ENCODE measurements around the gene DENND1B. TPM values are rescaled to one million over a fixed set of nuclear protein-coding genes. Genes with fewer than 3 reads are reported as not detected.
"Not testable (repeated sequence)": the region's sequence is repeated elsewhere in the genome, so short reads cannot be mapped to it uniquely, and the experiment has no call there.

The DENND1B gene
- total RNA-seq, 1 donor from 2014 or later = 5.9 TPM

DNA sequence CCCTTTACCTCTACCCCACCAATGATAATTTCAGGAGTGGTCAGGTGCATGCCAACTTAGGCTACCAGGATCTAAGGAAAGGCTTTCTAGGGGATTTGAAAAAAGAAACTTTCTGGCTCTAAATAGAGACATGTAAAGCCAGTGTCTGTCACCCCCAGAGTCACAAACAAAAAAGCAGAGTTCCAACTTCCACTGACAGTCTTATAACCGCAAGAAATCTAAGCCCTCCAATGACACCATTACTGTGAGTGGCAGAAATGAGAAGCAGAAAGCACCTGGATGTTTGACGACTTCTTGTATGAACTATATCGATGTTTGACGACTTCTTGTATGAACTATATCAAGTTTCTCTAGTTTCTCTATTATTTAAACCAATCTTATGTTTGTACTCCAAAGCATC is 6.0 kb downstream of the DENND1B start:
- TF ChIP-seq, protein P1, sequence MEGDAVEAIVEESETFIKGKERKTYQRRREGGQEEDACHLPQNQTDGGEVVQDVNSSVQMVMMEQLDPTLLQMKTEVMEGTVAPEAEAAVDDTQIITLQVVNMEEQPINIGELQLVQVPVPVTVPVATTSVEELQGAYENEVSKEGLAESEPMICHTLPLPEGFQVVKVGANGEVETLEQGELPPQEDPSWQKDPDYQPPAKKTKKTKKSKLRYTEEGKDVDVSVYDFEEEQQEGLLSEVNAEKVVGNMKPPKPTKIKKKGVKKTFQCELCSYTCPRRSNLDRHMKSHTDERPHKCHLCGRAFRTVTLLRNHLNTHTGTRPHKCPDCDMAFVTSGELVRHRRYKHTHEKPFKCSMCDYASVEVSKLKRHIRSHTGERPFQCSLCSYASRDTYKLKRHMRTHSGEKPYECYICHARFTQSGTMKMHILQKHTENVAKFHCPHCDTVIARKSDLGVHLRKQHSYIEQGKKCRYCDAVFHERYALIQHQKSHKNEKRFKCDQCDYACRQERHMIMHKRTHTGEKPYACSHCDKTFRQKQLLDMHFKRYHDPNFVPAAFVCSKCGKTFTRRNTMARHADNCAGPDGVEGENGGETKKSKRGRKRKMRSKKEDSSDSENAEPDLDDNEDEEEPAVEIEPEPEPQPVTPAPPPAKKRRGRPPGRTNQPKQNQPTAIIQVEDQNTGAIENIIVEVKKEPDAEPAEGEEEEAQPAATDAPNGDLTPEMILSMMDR (conservative IDR thresholded peaks at IDR 0.05; ENCODE audit: low read depth, low read length) = no peak
- DNase-seq (ENCODE audit: low read depth) = no peak

DNA sequence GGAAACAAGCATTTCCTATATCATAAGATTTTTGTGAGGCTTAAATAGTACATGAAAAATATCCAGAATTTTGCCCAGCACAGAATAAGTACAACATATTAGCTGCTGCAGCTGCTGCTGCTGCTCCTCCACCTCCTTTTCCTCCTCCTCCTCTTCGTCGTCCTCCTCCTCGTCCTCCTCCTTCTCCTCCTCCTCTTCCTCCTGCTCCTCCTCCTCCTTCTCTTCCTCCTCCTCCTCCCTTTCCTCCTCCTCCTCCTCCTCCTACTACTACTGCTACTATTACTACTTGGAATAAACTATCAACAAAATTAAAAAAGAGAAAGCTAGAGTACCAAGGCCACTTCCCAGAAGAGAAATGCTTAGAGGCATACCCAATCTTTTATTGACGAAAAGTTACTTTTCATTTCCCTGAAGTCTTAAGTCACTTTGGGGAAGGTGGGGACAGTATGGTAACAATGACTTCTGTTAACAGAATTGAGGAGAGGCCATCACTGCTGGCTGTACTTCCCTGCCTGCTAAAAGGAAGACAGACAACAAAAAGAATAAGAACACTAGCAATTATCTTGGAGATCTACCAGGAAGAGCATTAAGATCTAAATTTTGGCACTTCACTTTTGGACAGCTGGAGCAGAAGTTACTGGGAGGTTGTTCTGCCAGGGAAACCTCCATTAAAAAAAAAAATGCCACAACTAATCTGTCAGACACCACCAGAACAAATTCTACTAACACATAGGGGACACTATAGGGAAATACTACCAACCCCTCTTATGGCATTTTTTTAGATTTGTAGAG is 7.1 kb downstream of the DENND1B start:
- no peak for DNase-seq (ENCODE audit: low read depth)
- no peak overlapping the region for H3K4me3 ChIP-seq (ENCODE audit: low read depth, low read length)
- TF ChIP-seq, protein P1 (conservative IDR thresholded peaks at IDR 0.05; ENCODE audit: low read depth, low read length) = no peak

More for the DNA sequence above, 6.0 kb downstream of the DENND1B start:
- H3K4me3 ChIP-seq (ENCODE audit: low read depth, low read length) = no peak overlapping the region

DNA sequence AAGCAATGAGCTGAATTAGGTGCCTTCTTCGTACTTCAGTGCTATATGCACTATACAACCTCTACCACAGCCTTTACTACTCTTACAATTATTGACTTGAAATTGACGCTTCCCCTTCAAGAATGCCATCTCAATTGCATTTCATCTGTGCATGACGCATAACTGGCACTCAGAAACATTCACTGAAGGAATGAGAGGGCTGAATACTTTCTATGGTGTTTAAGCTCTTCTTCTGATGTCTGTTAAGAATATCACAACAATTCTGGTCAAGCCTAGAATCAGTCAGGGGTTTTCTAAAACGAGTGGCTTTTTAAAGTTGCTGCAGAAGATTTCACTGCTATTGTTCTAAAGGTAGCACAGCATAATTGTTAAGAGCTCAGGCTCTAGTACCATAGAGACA is 11.5 kb downstream of the DENND1B start:
- no peak for DNase-seq (ENCODE audit: low read depth)
- TF ChIP-seq, protein P1 (conservative IDR thresholded peaks at IDR 0.05; ENCODE audit: low read depth, low read length) = no peak
- H3K4me3 ChIP-seq (ENCODE audit: low read depth, low read length) = no peak overlapping the region

DNA sequence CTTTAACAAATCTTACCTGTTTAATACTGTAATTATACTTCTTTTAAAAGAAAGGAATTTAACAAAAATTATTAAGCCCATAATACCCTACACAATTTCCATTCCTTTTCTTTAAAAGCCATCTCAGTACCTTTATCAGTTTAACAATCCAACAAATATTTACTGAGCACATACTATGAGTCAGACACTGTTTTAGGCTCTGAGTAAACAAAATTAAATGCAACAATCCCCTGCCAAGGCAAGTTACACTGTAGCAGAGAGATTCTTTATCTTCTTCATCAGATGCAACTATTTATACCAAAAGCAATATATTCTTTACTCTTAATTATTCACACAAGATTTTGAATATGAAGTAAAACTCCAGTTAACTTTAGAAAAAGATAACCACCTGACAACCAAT is 12.0 kb downstream of the DENND1B start:
- H3K4me3 ChIP-seq (ENCODE audit: low read depth, low read length) = no peak overlapping the region
- no peak for DNase-seq (ENCODE audit: low read depth)
- TF ChIP-seq, protein P1 (conservative IDR thresholded peaks at IDR 0.05; ENCODE audit: low read depth, low read length) = no peak

DNA sequence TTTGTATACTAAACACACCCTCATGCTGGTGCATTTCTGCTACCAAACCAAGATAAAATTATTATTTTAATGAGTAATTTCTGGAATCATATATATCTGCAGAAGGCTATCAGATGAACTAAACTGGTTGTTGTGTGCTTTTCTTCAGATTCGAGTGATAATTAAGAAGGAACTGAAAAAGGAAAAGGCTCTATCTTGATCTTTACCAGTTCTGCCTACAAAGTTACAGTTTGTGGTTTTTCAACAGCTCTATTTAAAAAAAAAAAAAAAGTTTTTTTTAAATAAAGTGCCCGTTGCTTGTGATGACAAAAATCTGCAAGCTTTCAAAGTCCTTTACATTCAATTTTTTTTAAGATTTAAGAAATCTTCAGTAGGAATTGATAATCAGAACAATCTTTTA is 13.6 kb downstream of the DENND1B start:
- TF ChIP-seq, protein P1 (conservative IDR thresholded peaks at IDR 0.05; ENCODE audit: low read depth, low read length) = no peak
- H3K4me3 ChIP-seq (ENCODE audit: low read depth, low read length) = no peak overlapping the region
- no peak for DNase-seq (ENCODE audit: low read depth)

DNA sequence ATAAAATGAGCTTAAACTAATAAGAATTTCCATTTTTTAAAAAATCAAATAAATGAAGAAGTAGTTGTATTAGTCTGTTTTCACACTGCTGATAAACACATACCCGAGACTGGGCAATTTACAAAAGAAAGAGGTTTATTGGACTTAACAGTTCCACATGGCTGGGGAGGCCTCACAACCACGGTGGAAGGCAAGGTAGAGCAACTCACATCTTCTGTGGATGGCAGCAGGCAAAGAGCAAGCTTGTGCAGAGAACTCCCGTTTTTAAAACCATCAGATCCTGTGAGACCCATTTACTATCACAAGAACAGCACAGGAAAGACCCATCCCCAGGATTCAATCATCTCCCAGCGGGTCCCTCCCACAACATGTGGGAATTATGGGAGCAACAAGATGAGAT is 19.7 kb downstream of the DENND1B start:
- H3K4me3 ChIP-seq (ENCODE audit: low read depth, low read length); DNase-seq (ENCODE audit: low read depth): not testable (repeated sequence)

DNA sequence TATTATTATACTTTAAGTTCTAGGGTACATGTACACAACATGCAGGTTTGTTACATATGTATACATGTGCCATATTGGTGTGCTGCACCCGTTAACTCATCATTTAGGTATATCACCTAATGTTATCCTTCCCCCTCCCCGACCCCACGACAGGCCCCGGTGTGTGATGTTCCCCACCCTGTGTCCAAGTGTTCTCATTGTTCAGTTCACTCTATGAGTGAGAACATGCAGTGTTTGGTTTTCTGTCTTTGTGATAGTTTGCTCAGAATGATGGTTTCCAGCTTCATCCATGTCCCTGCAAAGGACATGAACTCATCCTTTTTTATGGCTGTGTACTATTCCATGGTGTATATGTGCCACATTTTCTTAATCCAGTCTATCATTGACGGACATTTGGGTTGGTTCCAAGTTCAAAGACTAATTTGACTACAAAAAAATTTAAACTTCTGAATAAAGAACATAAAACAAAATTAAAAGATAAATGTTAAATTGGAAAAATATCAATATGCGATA is 22.6 kb downstream of the DENND1B start:
- H3K4me3 ChIP-seq (ENCODE audit: low read depth, low read length); DNase-seq (ENCODE audit: low read depth): not testable (repeated sequence)

DNA sequence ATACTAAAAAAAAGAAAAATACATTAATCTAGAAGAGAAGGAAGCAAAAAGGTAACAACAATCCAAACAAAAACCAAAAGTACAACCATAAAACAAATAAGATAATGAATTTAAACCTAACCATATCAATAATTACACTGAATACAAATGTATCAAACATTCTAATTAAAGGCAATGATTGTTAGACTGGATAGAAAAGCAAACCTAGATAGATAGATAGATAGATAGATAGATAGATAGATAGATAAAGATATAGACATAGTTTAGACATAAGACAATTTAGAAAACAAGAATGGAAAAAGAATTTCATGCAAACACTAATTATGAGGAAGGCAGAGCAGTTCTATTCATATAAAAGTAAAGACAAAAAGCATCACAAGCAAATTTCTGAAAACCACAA is 24.9 kb downstream of the DENND1B start:
- TF ChIP-seq, protein P1 (conservative IDR thresholded peaks at IDR 0.05; ENCODE audit: low read depth, low read length) = no peak
- DNase-seq (ENCODE audit: low read depth) = no peak
- no peak overlapping the region for H3K4me3 ChIP-seq (ENCODE audit: low read depth, low read length)
